Measurements from ENCODE around the gene ALG11. TPM values are rescaled to one million over a fixed set of nuclear protein-coding genes. Genes with fewer than 3 reads are reported as not detected.
"Not testable (repeated sequence)": the region's sequence is repeated elsewhere in the genome, so short reads cannot be mapped to it uniquely, and the experiment has no call there.

ALG11 gene
- total RNA-seq, 6 donors from 2014 or later: 10.5 to 34.4 (median 22.7) TPM

DNA sequence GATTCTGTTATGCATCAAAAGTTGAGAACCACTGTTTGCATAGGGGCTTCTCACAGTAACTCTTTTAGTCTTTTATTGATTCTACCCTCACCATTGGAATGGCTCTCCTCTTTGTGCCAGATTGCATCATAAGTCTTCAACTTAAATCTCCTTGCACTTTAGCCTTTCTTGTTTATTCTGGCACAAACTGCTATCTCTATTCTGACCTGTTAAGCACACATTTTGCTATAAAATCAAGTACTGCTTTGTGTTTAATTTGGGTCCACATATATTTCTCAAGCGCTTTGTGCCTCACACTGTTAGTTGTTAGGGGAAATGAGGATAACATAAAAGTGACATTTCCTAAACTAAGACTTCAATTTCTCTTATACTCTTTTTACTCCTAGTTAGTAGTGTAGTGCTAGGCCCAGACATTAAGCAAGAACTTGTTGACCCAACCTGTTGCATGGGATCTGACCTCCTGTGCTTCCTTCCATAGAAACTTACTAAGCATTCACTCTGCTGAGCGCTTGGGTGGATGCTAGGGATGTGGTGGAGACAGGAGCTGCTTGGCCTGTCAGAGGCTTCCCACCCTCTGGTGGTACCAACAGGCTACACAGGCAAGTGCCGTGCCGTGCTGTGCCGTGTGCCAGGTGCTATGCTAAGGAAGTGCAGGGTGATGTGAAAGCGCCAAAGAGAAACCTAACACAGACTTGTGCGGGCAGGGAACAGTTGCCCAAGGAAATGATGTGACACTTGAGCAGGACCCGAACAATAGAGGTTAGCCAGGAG is 13.5 kb downstream of the ALG11 start:
- H3K27ac ChIP-seq: no peak overlapping the region
- 79 to 81% methylated on average over 8 of the region's 8 CpGs for WGBS, 2 donors
- peaks cover 0 to 20% (median 2%) of the 10 kb centered on the region in 4 donors for H3K4me1 ChIP-seq
- ATAC-seq (ENCODE audit: low FRiP score in 2 of 2): peak in 1 of 2 donors; percentile 51
- TF ChIP-seq POLR2AphosphoS5 (IDR thresholded peaks at IDR 0.05) (no peak), EP300 (IDR thresholded peaks at IDR 0.05) (no peak), POLR2A (IDR thresholded peaks at IDR 0.05) (no peak), CTCF (IDR thresholded peaks at IDR 0.05) (no peak)
- peaks cover 0 to 69% (median 13%) of the 10 kb centered on the region in 4 donors for H3K36me3 ChIP-seq
- no peak overlapping the region for H3K4me3 ChIP-seq
- H3K9me3 ChIP-seq: no peaks in the 10 kb centered on the region
- no peaks in the 10 kb centered on the region for H3K27me3 ChIP-seq
- DNase-seq: peak; percentile 23 to 30

- Histone ChIP-seq H3K4me1 (peaks cover 0 to 20% (median 2%) of the 10 kb centered on the region in 4 donors), H3K27me3 (no peaks in the 10 kb centered on the region), H3K36me3 (peaks cover 0 to 66% (median 13%) of the 10 kb centered on the region in 4 donors), H3K27ac (no peak overlapping the region), H3K9me3 (no peaks in the 10 kb centered on the region), H3K4me3 (no peak overlapping the region)
- ATAC-seq (ENCODE audit: low FRiP score in 2 of 2): no peak
- 89 to 92% methylated on average over 3 of the region's 3 CpGs for WGBS, 2 donors
- TF ChIP-seq POLR2A (IDR thresholded peaks at IDR 0.05) (no peak), CTCF (IDR thresholded peaks at IDR 0.05) (no peak), POLR2AphosphoS5 (IDR thresholded peaks at IDR 0.05) (no peak), EP300 (IDR thresholded peaks at IDR 0.05) (no peak)
- DNase-seq: no peak
These were observed 14.0 kb downstream of the ALG11 start for GRCh38 chr13:52026246-52026626.

GRCh38 chr13:52027832-52028231 is 15.6 kb downstream of the ALG11 start:
- Histone ChIP-seq H3K27ac (no peak overlapping the region), H3K4me1 (peaks cover 0 to 20% (median 2%) of the 10 kb centered on the region in 4 donors), H3K27me3 (no peaks in the 10 kb centered on the region), H3K36me3 (peaks cover 0 to 57% (median 9%) of the 10 kb centered on the region in 4 donors), H3K9me3 (no peaks in the 10 kb centered on the region), H3K4me3 (no peak overlapping the region)
- DNase-seq (no peak), ATAC-seq (ENCODE audit: low FRiP score in 2 of 2) (no peak)
- WGBS, 2 donors: 96 to 97% methylated on average over 1 of the region's 1 CpG
- TF ChIP-seq POLR2A (IDR thresholded peaks at IDR 0.05): no peak
- TF ChIP-seq EP300 (IDR thresholded peaks at IDR 0.05): no peak
- no peak for TF ChIP-seq POLR2AphosphoS5 (IDR thresholded peaks at IDR 0.05)
- TF ChIP-seq CTCF (IDR thresholded peaks at IDR 0.05): no peak

GRCh38 chr13:52029569-52029968 is 17.4 kb downstream of the ALG11 start:
- H3K27ac ChIP-seq: no peak overlapping the region
- no peak for TF ChIP-seq POLR2A (IDR thresholded peaks at IDR 0.05)
- no peak for TF ChIP-seq POLR2AphosphoS5 (IDR thresholded peaks at IDR 0.05)
- TF ChIP-seq EP300 (IDR thresholded peaks at IDR 0.05): no peak
- no peak for TF ChIP-seq CTCF (IDR thresholded peaks at IDR 0.05)
- H3K9me3 ChIP-seq: no peaks in the 10 kb centered on the region
- 80 to 81% methylated on average over 4 of the region's 4 CpGs for WGBS, 2 donors
- H3K4me3 ChIP-seq: no peak overlapping the region
- H3K4me1 ChIP-seq: peaks cover 0 to 20% (median 2%) of the 10 kb centered on the region in 4 donors
- no peaks in the 10 kb centered on the region for H3K27me3 ChIP-seq
- DNase-seq (no peak), ATAC-seq (ENCODE audit: low FRiP score in 2 of 2) (no peak)
- H3K36me3 ChIP-seq: peaks cover 0 to 40% (median 5%) of the 10 kb centered on the region in 4 donors

GRCh38 chr13:52030401-52030800 is 18.2 kb downstream of the ALG11 start:
- not testable (repeated sequence) for H3K27me3 ChIP-seq; H3K9me3 ChIP-seq; ATAC-seq (ENCODE audit: low FRiP score in 2 of 2); H3K4me3 ChIP-seq; DNase-seq; H3K27ac ChIP-seq
- peaks cover 0 to 34% (median 3%) of the 10 kb centered on the region in 4 donors for H3K36me3 ChIP-seq
- WGBS, 2 donors: 95 to 96% methylated on average over 6 of the region's 6 CpGs
- peaks cover 0 to 17% (median 2%) of the 10 kb centered on the region in 4 donors for H3K4me1 ChIP-seq
